OCI-LY7 (cell line): ENCODE data around the gene ZNF574. TPM values are rescaled to one million over a fixed set of nuclear protein-coding genes. Genes with fewer than 3 reads are reported as not detected.
A peak's percentile ranks its signal among the peaks of the same experiment; 100 is the strongest.

Source experiments
- BruUV-seq: library from RNA; stranded (reverse); fragments of 400-500 nt; replicated peaks from 2 replicates; lab custom pipeline; 2021; lab: Mats Ljungman, UMichigan
- CTCF ChIA-PET: fragments of 300-600 bp; sonication (Branson Sonifier 250); formaldehyde crosslinking; loops from one replicate; lab custom pipeline; 2022; ENCODE audit warnings: antibody characterized with exemption; ENCODE audit not compliant: unreplicated experiment; lab: Charles Lee
- POLR2A ChIA-PET: fragments of 300-600 bp; sonication (Branson Sonifier 250); formaldehyde crosslinking; loops from one replicate; lab custom pipeline; 2022; ENCODE audit warnings: antibody characterized with exemption; lab: Charles Lee
- DNase-seq: peaks from one replicate; pipeline ENCODE4 v3.0.0-alpha.2; 2015; ENCODE audit warnings: low spot score
- H2AFZ ChIP-seq: fragments of 200-600 bp; sonication (generic), shearing (Covaris generic); 2 replicates; pipeline ENCODE4 v1.6.1; 2014; ENCODE audit warnings: mild to moderate bottlenecking, antibody characterized with exemption, low read length, moderate library complexity
- H3K27ac ChIP-seq: fragments of 200-600 bp; sonication (generic); 2 replicates; pipeline ENCODE4 v1.5.1; 2014; ENCODE audit warnings: mixed run types, low read depth, mild to moderate bottlenecking, moderate library complexity, low read length, inconsistent platforms; ENCODE audit not compliant: poor library complexity, severe bottlenecking
- H3K36me3 ChIP-seq: fragments of 200-600 bp; sonication (generic); 2 replicates; pipeline ENCODE4 v1.6.1; 2014; ENCODE audit warnings: mild to moderate bottlenecking, antibody characterized with exemption, low read length, moderate library complexity, mixed read lengths; ENCODE audit not compliant: insufficient read depth
- H3K4me1 ChIP-seq: fragments of 200-600 bp; sonication (generic); 2 replicates; pipeline ENCODE4 v1.5.1; 2014; ENCODE audit warnings: mild to moderate bottlenecking, low read length; ENCODE audit not compliant: insufficient read depth, poor library complexity, severe bottlenecking
- H3K4me2 ChIP-seq: fragments of 200-600 bp; sonication (generic); 2 replicates; pipeline ENCODE4 v1.6.1; 2014; ENCODE audit warnings: mild to moderate bottlenecking, low read length
- H3K4me3 ChIP-seq: fragments of 200-600 bp; sonication (generic); 2 replicates; pipeline ENCODE4 v1.5.1; 2014; ENCODE audit warnings: mild to moderate bottlenecking, low read depth, low read length; ENCODE audit not compliant: poor library complexity, severe bottlenecking
- H3K79me2 ChIP-seq: fragments of 200-600 bp; sonication (generic); 2 replicates; pipeline ENCODE4 v1.6.1; 2016; ENCODE audit warnings: low read depth, mild to moderate bottlenecking, low read length, moderate library complexity, mixed read lengths; ENCODE audit not compliant: insufficient read depth
- H3K9me2 ChIP-seq: fragments of 200-600 bp; sonication (generic); 2 replicates; pipeline ENCODE4 v1.6.1; 2016; ENCODE audit warnings: mild to moderate bottlenecking, low read length, mixed read lengths; ENCODE audit not compliant: insufficient read depth
- H3K9me3 ChIP-seq: fragments of 200-600 bp; sonication (generic); 2 replicates; pipeline ENCODE4 v1.6.1; 2014; ENCODE audit warnings: mild to moderate bottlenecking, mixed run types, low read length, mixed read lengths
- H4K20me1 ChIP-seq: fragments of 200-600 bp; sonication (generic); 2 replicates; pipeline ENCODE4 v1.6.1; 2014; ENCODE audit warnings: mild to moderate bottlenecking, antibody characterized with exemption, low read length, moderate library complexity, mixed read lengths; ENCODE audit not compliant: insufficient read depth
- CTCF ChIP-seq: fragments of 200-600 bp; sonication (generic); conservative IDR thresholded peaks from 2 replicates; pipeline ENCODE4 v1.5.1; 2014; ENCODE audit warnings: mild to moderate bottlenecking, antibody characterized with exemption, low read length, moderate library complexity, mixed read lengths
- EZH2phosphoT487 ChIP-seq: fragments of 200-600 bp; sonication (generic); IDR thresholded peaks from 2 replicates; pipeline ENCODE4 v1.6.1; 2018; ENCODE audit warnings: low read depth, borderline replicate concordance, mild to moderate bottlenecking, mixed run types, antibody characterized with exemption, low read length, moderate library complexity, mixed read lengths
- intact Hi-C: fragments of 100-400 bp; cut with micrococcal nuclease; formaldehyde crosslinking; loops from one replicate; pipeline ENCODE4 v1.10.0; 2022; ENCODE audit not compliant: unreplicated experiment
- total RNA-seq, 2 experiments: library from RNA; depleted of rRNA in 1 of 2; stranded (reverse); fragments of >200 nt in 1 of 2; shearing (Covaris generic) in 1 of 2; gene quantifications; 2 replicates each; pipeline ENCODE4 v1.2.3, GENCODE V29; 2014 to 2022

The ZNF574 gene
- total RNA-seq, 2 experiments from 2014 or later: 14.5 to 29.3 TPM

GRCh38 chr19:42081584-42082203 is 5.7 kb downstream of the ZNF574 start:
- TF ChIP-seq EZH2phosphoT487: no peak
- TF ChIP-seq CTCF: peak; percentile 83
- Histone ChIP-seq H3K4me3 (no peak overlapping the region), H4K20me1 (peaks cover 13% of the 10 kb centered on the region), H2AFZ (no peak overlapping the region), H3K27ac (no peak overlapping the region), H3K9me2 (no peaks in the 10 kb centered on the region), H3K4me1 (peaks cover 10% of the 10 kb centered on the region), H3K4me2 (no peak overlapping the region), H3K9me3 (no peaks in the 10 kb centered on the region), H3K79me2 (peaks cover 29% of the 10 kb centered on the region), H3K36me3 (peaks cover 56% of the 10 kb centered on the region)
- CTCF ChIA-PET: no interaction called here
- intact Hi-C loops: no loop called here
- no TSS peak for BruUV-seq
- DNase-seq: peak; percentile 68
- POLR2A ChIA-PET: no interaction called here

- no peaks in the 10 kb centered on the region for H4K20me1 ChIP-seq
- no peak for DNase-seq
- H3K9me2 ChIP-seq: no peaks in the 10 kb centered on the region
- ChIA-PET CTCF (no interaction called here), POLR2A (no interaction called here)
- no peak overlapping the region for H2AFZ ChIP-seq
- H3K4me1 ChIP-seq: peaks cover 16% of the 10 kb centered on the region
- H3K79me2 ChIP-seq: peaks cover 10% of the 10 kb centered on the region
- BruUV-seq: no TSS peak
- no peaks in the 10 kb centered on the region for H3K9me3 ChIP-seq
- no peak overlapping the region for H3K27ac ChIP-seq
- intact Hi-C loops: no loop called here
- no peak overlapping the region for H3K4me3 ChIP-seq
- H3K36me3 ChIP-seq: peaks cover 48% of the 10 kb centered on the region
- TF ChIP-seq CTCF: no peak
- no peak for TF ChIP-seq EZH2phosphoT487
- H3K4me2 ChIP-seq: no peak overlapping the region
Measured at GRCh38 chr19:42083537-42083936, 7.6 kb downstream of the ZNF574 start.

DNA sequence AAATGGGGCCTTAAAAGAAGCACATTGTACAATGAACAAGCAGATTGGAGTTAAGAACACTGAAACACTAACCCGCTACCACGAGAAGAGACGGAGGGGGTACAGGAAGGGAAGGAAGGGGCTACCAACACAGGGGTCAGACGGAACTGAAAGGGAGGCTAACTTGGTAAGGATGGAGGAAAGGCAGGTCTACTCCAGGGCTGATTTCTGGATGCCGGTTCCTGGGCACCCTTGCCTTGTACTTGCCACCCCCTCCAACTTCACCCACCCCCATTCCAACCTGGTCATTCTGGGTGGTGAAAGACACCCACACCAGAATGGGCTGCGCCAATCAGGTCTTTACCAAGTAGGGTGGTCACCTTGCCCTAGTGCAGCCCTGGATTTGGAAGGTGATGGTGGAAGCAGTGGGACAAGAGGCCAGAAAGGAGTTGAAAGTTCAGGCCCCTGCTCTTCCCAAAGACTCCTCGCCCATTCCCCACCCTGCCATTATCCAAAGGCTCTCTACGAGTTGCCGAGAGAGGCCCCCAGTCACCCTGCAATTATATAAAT is 10.3 kb downstream of the ZNF574 start:
- ChIA-PET CTCF (no interaction called here), POLR2A (no interaction called here)
- H3K27ac ChIP-seq: no peak overlapping the region
- DNase-seq: no peak
- no peaks in the 10 kb centered on the region for H3K9me3 ChIP-seq
- H2AFZ ChIP-seq: no peak overlapping the region
- BruUV-seq: no TSS peak
- H3K79me2 ChIP-seq: peaks cover 10% of the 10 kb centered on the region; the same call in 1 of the 2 replicates
- H4K20me1 ChIP-seq: no peaks in the 10 kb centered on the region
- no peak overlapping the region for H3K4me2 ChIP-seq
- intact Hi-C loops: no loop called here
- no peak for TF ChIP-seq CTCF
- TF ChIP-seq EZH2phosphoT487: no peak
- peaks cover 35% of the 10 kb centered on the region for H3K4me1 ChIP-seq
- H3K4me3 ChIP-seq: no peak overlapping the region
- peaks cover 37% of the 10 kb centered on the region for H3K36me3 ChIP-seq
- H3K9me2 ChIP-seq: no peaks in the 10 kb centered on the region
